ENCODE data around the gene PPP1R12B. TPM values are rescaled to one million over a fixed set of nuclear protein-coding genes. Genes with fewer than 3 reads are reported as not detected.

The PPP1R12B gene
- total and polyA plus RNA-seq, 4 donors, result 4.0 to 31.6 (median 9.7) TPM

GRCh38 chr1:202561240-202561639 is 212.7 kb downstream of the PPP1R12B start:
- 89% methylated on average over 1 of the region's 1 CpG for WGBS
- H3K9ac ChIP-seq (ENCODE audit: low read depth in 1 of 2, low read length in 2 of 2), result no peak overlapping the region
- DNase-seq (ENCODE audit: low spot score), result no peak
- H3K9me3 ChIP-seq (ENCODE audit: control insufficient read depth in 4 of 4, low read length in 3 of 4), result no peaks in the 10 kb centered on the region
- H3K36me3 ChIP-seq (ENCODE audit: control insufficient read depth in 4 of 4, insufficient read depth in 3 of 4, low read depth in 1 of 4, low read length in 3 of 4), result peaks cover 0 to 8% (median 4%) of the 10 kb centered on the region in 4 donors
- no peaks in the 10 kb centered on the region for H3K27me3 ChIP-seq (ENCODE audit: control insufficient read depth in 4 of 4, insufficient read depth in 4 of 4, low read length in 3 of 4)
- TF ChIP-seq HNF4A (conservative IDR thresholded peaks at IDR 0.05) (no peak), FOXA1 (IDR thresholded peaks at IDR 0.05) (no peak), HNF4G (IDR thresholded peaks at IDR 0.05) (no peak), REST (IDR thresholded peaks at IDR 0.05) (no peak), JUND (IDR thresholded peaks at IDR 0.05) (no peak), ZBTB33 (IDR thresholded peaks at IDR 0.05) (no peak), MAX (IDR thresholded peaks at IDR 0.05) (no peak), ATF3 (IDR thresholded peaks at IDR 0.05) (no peak), RAD21 (IDR thresholded peaks at IDR 0.05) (no peak), FOXA2 (IDR thresholded peaks at IDR 0.05) (no peak), YY1 (IDR thresholded peaks at IDR 0.05) (no peak), RXRA (IDR thresholded peaks at IDR 0.05) (no peak), NR2F2 (IDR thresholded peaks at IDR 0.05) (no peak)
- H3K4me3 ChIP-seq (ENCODE audit: low read depth in 1 of 3, low read length in 3 of 3), result no peak overlapping the region
- peaks cover 0 to 7% (median 0%) of the 10 kb centered on the region in 4 donors for H3K4me1 ChIP-seq (ENCODE audit: control insufficient read depth in 4 of 4, insufficient read depth in 4 of 4, low read length in 3 of 4)
- no peak overlapping the region for H3K27ac ChIP-seq (ENCODE audit: low read depth in 1 of 2, low read length in 2 of 2)

GRCh38 chr1:202561726-202562443 is 213.4 kb downstream of the PPP1R12B start:
- Histone ChIP-seq H3K36me3 (ENCODE audit: control insufficient read depth in 4 of 4, insufficient read depth in 3 of 4, low read depth in 1 of 4, low read length in 3 of 4) (peaks cover 0 to 8% (median 4%) of the 10 kb centered on the region in 4 donors), H3K9me3 (ENCODE audit: control insufficient read depth in 4 of 4, low read length in 3 of 4) (no peaks in the 10 kb centered on the region), H3K27ac (ENCODE audit: low read depth in 1 of 2, low read length in 2 of 2) (no peak overlapping the region), H3K4me1 (ENCODE audit: control insufficient read depth in 4 of 4, insufficient read depth in 4 of 4, low read length in 3 of 4) (peaks cover 0 to 7% (median 0%) of the 10 kb centered on the region in 4 donors), H3K9ac (ENCODE audit: low read depth in 1 of 2, low read length in 2 of 2) (no peak overlapping the region), H3K4me3 (ENCODE audit: low read depth in 1 of 3, low read length in 3 of 3) (no peak overlapping the region), H3K27me3 (ENCODE audit: control insufficient read depth in 4 of 4, insufficient read depth in 4 of 4, low read length in 3 of 4) (no peaks in the 10 kb centered on the region)
- TF ChIP-seq RXRA (IDR thresholded peaks at IDR 0.05) (no peak), ZBTB33 (IDR thresholded peaks at IDR 0.05) (no peak), REST (IDR thresholded peaks at IDR 0.05) (no peak), YY1 (IDR thresholded peaks at IDR 0.05) (no peak)
- 84% methylated on average over 2 of the region's 2 CpGs for WGBS
- DNase-seq (ENCODE audit: low spot score), result no peak

All from liver (tissue), 9 donors.